GM10847 (cell line): ENCODE measurements around the gene SLC7A14.

ENCODE experiments used
- POLR2A ChIP-seq: IDR thresholded peaks from 2 replicates; pipeline ENCODE4 v1.6.1; 2011; ENCODE audit not compliant: insufficient read length; ENCODE audit errors: extremely low read depth

Gene SLC7A14

GRCh38 chr3:170562080-170562479 is 23.8 kb downstream of the SLC7A14 start:
- TF ChIP-seq POLR2A = no peak

DNA sequence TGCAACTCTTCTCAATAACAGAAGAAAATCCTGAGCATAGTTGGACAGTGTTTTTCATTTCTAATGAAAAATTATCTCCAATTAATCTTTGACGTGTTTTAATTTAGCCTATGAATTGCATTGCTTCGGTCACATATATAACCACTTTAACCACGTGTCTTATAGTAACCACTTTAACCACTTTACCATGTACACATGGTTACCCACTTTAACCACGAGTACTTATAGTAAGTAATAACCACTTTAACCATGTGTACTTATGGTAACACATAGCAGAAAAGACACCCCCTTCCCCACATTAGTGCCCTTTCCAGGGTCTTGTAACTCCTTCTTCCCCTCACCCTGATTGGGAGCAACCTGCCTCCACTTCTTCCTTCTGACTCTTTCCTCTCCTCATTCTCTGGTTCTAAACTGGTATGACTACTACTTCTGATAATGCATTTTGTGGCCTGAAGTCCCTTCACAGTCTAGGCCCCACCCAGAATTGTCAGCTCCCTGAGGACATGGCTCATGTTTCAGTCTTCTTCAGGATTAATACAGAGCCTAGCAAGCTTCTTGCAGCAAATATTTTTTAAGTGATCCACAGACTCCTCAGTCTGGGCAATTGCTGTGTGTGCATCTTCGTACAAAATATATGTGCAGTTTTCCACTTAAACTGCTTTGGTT is 25.0 kb downstream of the SLC7A14 start:
- TF ChIP-seq POLR2A = no peak

GRCh38 chr3:170560296-170560695 is 25.6 kb downstream of the SLC7A14 start:
- TF ChIP-seq POLR2A = no peak

GRCh38 chr3:170558427-170558826 is 27.4 kb downstream of the SLC7A14 start:
- TF ChIP-seq POLR2A = no peak

- TF ChIP-seq POLR2A = no peak
Measured at GRCh38 chr3:170555329-170555728, 30.5 kb downstream of the SLC7A14 start.

GRCh38 chr3:170553788-170554757 is 31.8 kb downstream of the SLC7A14 start:
- no peak for TF ChIP-seq POLR2A

DNA sequence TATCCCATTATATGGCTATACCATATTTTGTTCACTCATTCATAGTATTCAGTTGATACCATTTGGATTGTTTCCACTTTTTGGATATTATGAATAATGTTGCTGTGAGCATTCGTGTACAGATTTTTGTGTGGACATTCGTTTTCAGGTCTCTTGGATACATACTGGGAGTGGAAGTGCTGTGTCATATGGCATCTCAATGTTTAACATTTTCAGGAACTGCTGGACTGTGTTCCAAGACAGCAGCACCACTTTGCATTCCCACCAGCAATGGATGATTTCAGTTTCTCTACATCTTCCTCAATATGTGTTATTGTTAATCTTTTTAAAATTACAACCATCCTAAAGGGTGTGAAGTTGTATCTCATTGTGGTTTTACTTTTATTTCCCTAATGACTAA is 34.6 kb downstream of the SLC7A14 start:
- no peak for TF ChIP-seq POLR2A

DNA sequence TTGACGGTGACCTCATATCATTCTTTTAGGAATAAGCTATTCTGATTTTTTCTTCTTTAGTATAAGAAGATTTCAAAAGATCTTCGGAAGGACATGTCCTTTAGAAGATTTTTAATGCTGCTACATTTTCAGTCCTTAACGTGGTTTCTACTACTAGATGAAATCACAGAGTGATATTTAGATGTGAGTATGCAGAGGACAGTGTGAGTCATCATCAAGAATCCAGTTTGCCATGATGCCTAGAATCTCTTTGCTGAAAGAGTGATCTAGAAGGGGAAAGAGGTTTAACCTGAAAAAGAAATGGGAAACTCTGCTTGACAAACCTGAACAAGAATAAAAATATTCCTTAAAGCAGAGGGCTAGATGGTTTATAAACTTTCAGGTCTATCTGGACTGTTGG is 43.2 kb downstream of the SLC7A14 start:
- TF ChIP-seq POLR2A = no peak

GRCh38 chr3:170539897-170540296 is 46.0 kb downstream of the SLC7A14 start:
- TF ChIP-seq POLR2A = no peak

GRCh38 chr3:170536712-170537111 is 49.2 kb downstream of the SLC7A14 start:
- no peak for TF ChIP-seq POLR2A

- no peak for TF ChIP-seq POLR2A
Measured at GRCh38 chr3:170534227-170534626, 51.6 kb downstream of the SLC7A14 start.

GRCh38 chr3:170532573-170532972 is 53.3 kb downstream of the SLC7A14 start:
- TF ChIP-seq POLR2A = no peak

DNA sequence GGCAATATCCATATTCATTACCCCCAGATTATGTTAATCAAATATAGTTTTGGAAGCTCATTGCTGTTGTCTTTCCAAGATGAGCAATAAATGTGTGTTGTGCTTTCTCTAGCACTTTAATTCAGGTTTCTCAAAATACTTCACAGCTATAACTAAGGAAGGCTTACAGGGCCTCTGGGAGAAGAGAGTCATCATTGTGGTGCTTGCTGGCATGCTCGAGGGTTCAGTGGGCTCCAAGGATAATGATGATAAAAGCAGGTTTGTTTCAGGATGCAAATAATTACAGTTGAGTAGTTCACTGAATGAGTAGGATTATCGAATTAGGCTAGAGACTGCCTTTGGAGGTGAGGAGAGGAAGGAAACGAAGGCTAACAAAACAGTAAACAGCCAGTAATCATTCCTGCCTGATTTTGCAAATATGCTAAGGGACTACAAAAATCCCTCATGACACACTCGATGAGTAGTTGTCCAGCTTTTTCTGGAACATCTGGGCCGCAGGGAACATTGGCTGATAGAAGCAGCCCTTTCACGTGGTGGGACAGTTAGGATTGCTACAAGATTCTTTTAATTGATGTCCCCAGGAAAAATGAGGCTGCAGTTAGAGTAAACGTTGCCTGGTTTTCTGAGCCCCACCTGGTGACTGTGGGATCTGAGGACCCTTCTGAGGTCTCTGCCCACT is 54.1 kb downstream of the SLC7A14 start:
- no peak for TF ChIP-seq POLR2A

- TF ChIP-seq POLR2A = no peak
Measured at GRCh38 chr3:170531054-170531453, 54.8 kb downstream of the SLC7A14 start.

- no peak for TF ChIP-seq POLR2A
Measured at GRCh38 chr3:170529912-170530311, 56.0 kb downstream of the SLC7A14 start.

DNA sequence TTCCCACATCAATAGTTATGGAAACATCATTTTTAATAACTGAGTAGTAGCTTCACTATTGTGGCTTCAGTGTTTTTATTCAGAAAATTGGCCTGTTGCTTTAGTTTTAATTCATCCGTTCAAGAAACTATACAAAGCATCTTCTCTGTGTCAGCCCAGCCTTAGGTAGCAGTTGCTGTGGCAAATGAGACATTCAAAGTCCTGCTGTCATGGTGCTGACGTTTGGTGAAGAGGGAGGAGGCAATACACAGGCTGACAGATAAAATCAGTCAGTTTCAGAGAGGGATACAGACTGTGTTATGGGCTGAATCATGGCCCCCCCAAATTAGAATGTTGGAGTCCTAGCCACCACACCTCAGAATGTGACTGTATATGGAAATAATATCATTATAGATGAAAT is 56.5 kb downstream of the SLC7A14 start:
- TF ChIP-seq POLR2A = no peak
